AML-193 (cell line): ENCODE data around the gene GNG7.
"Not testable (repeated sequence)": the region's sequence is repeated elsewhere in the genome, so short reads cannot be mapped to it uniquely, and the experiment has no call there.

Experiments
- DNase-seq, 2 experiments: peaks; one replicate each; lab custom pipeline; 2025; lab: John Stamatoyannopoulos, UW

Gene GNG7

GRCh38 chr19:2533686-2534422 is 168.6 kb downstream of the GNG7 start:
- no peak for DNase-seq

GRCh38 chr19:2533072-2533425 is 169.4 kb downstream of the GNG7 start:
- no peak for DNase-seq

- DNase-seq = no peak
These were observed 170.0 kb downstream of the GNG7 start for GRCh38 chr19:2532252-2533071.

GRCh38 chr19:2529942-2530341 is 172.6 kb downstream of the GNG7 start:
- not testable (repeated sequence) for DNase-seq

- DNase-seq = no peak
These were observed 173.0 kb downstream of the GNG7 start for GRCh38 chr19:2529473-2529918.

GRCh38 chr19:2528675-2529101 is 173.8 kb downstream of the GNG7 start:
- no peak for DNase-seq

GRCh38 chr19:2527686-2528085 is 174.8 kb downstream of the GNG7 start:
- no peak for DNase-seq

- DNase-seq = no peak
These were observed 175.3 kb downstream of the GNG7 start for GRCh38 chr19:2527171-2527570.

- DNase-seq = no peak
These were observed 177.4 kb downstream of the GNG7 start for GRCh38 chr19:2524840-2525723.

- DNase-seq = no peak
These were observed 178.1 kb downstream of the GNG7 start for GRCh38 chr19:2524361-2524839.

GRCh38 chr19:2523630-2524311 is 178.7 kb downstream of the GNG7 start:
- no peak for DNase-seq

GRCh38 chr19:2519482-2519881 is 183.0 kb downstream of the GNG7 start:
- DNase-seq = no peak

GRCh38 chr19:2518856-2519255 is 183.6 kb downstream of the GNG7 start:
- DNase-seq = not testable (repeated sequence)

GRCh38 chr19:2517881-2518601 is 184.5 kb downstream of the GNG7 start:
- no peak for DNase-seq

GRCh38 chr19:2516727-2517126 is 185.8 kb downstream of the GNG7 start:
- no peak for DNase-seq

- DNase-seq = no peak
These were observed 187.4 kb downstream of the GNG7 start for GRCh38 chr19:2514981-2515518.

- DNase-seq = no peak
These were observed 189.7 kb downstream of the GNG7 start for GRCh38 chr19:2512523-2513431.

GRCh38 chr19:2511991-2512390 is 190.5 kb downstream of the GNG7 start:
- DNase-seq = no peak

GRCh38 chr19:2511570-2511969 is 190.9 kb downstream of the GNG7 start:
- DNase-seq = no peak
